Breast epithelium (tissue), 4 donors: ENCODE results near the gene SPATA6. TPM values are rescaled to one million over a fixed set of nuclear protein-coding genes. Genes with fewer than 3 reads are reported as not detected.
"Not testable (repeated sequence)": the region's sequence is repeated elsewhere in the genome, so short reads cannot be mapped to it uniquely, and the experiment has no call there.

ENCODE experiments used
- DNase-seq, 2 donors: peaks; one replicate each; pipeline ENCODE4 v3.0.0-alpha.2; 2019; ENCODE audit warnings: low spot score in 2 of 2
- H3K27ac ChIP-seq, 2 donors: fragments of 200-600 bp; sonication (generic) in 1 of 2; one replicate each; pipeline ENCODE4 v1.5.1; 2016 to 2019; ENCODE audit warnings: mild to moderate bottlenecking in 1 of 2
- H3K27me3 ChIP-seq, 2 donors: fragments of 200-600 bp; sonication (generic) in 1 of 2; one replicate each; pipeline versions ENCODE4 v1.5.1 to v1.6.0; 2017 to 2019; ENCODE audit warnings: control low read depth in 1 of 2, mild to moderate bottlenecking in 1 of 2
- H3K36me3 ChIP-seq: fragments of 200-600 bp; one replicate; pipeline ENCODE4 v1.5.1; 2019
- H3K4me1 ChIP-seq, 2 donors: fragments of 200-600 bp; sonication (generic); one replicate each; pipeline ENCODE4 v1.5.1; 2016 to 2019; ENCODE audit warnings: control low read depth in 1 of 2
- H3K4me3 ChIP-seq, 3 donors: fragments of 200-600 bp; sonication (generic); 1 replicate in 2 of 3; 2 replicates in 1 of 3; pipeline ENCODE4 v1.5.1; 2016 to 2019; ENCODE audit warnings: mild to moderate bottlenecking in 3 of 3, moderate library complexity in 2 of 3
- H3K9me3 ChIP-seq, 2 donors: fragments of 200-600 bp; sonication (generic) in 1 of 2; one replicate each; pipeline ENCODE4 v1.5.1; 2016 to 2019; ENCODE audit warnings: control low read depth in 1 of 2
- CTCF ChIP-seq, 3 donors: fragments of 450-650 bp; IDR thresholded peaks; one replicate each; pipeline ENCODE4 v1.5.1; 2016 to 2017; ENCODE audit warnings: antibody characterized with exemption in 3 of 3, mild to moderate bottlenecking in 3 of 3, moderate library complexity in 3 of 3
- POLR2A ChIP-seq: fragments of 450-650 bp; IDR thresholded peaks from one replicate; pipeline ENCODE4 v1.6.1; 2016; ENCODE audit warnings: antibody characterized with exemption, mild to moderate bottlenecking, moderate library complexity
- POLR2AphosphoS5 ChIP-seq, 3 donors: sonication (generic); formaldehyde crosslinking; IDR thresholded peaks; one replicate each; pipeline ENCODE4 v1.6.1; 2017; ENCODE audit warnings: antibody characterized with exemption in 3 of 3
- intact Hi-C: fragments of 100-400 bp; cut with DNase I; formaldehyde crosslinking; loops from one replicate; pipeline ENCODE4 v1.15.1; 2023; ENCODE audit warnings: low total_unique reads
- total RNA-seq, 3 donors: library from RNA; depleted of rRNA; stranded (reverse); fragments of >200 nt; gene quantifications; one replicate each; pipeline ENCODE4 v1.1.0, GENCODE V29; 2016

Gene SPATA6
- total RNA-seq, 3 donors from 2014 or later: 25.6 to 43.3 (median 34.7) TPM

- H3K4me3 ChIP-seq: no peak overlapping the region
- no peak for TF ChIP-seq POLR2AphosphoS5 (IDR thresholded peaks at IDR 0.05)
- no peak for TF ChIP-seq CTCF (IDR thresholded peaks at IDR 0.05)
- no peak for TF ChIP-seq POLR2A
- intact Hi-C loops: no loop called here
These were observed 186.5 kb downstream of the SPATA6 start for GRCh38 chr1:48285525-48285924.

GRCh38 chr1:48284696-48285420 is 187.1 kb downstream of the SPATA6 start:
- intact Hi-C loops: not testable (repeated sequence)

More at GRCh38 chr1:48285525-48285924, 186.5 kb downstream of the SPATA6 start:
- Histone ChIP-seq H3K27me3 (no peaks in the 10 kb centered on the region), H3K36me3 (no peaks in the 10 kb centered on the region), H3K4me1 (no peaks in the 10 kb centered on the region), H3K27ac (no peak overlapping the region), H3K9me3 (peaks cover 5 to 7% of the 10 kb centered on the region in 2 donors)
- no peak for DNase-seq

GRCh38 chr1:48282329-48282728 is 189.7 kb downstream of the SPATA6 start:
- H3K4me1 ChIP-seq, intact Hi-C loops, H3K27me3 ChIP-seq, DNase-seq, H3K27ac ChIP-seq, H3K4me3 ChIP-seq, H3K9me3 ChIP-seq, H3K36me3 ChIP-seq: not testable (repeated sequence)

More at GRCh38 chr1:48284696-48285420, 187.1 kb downstream of the SPATA6 start:
- not testable (repeated sequence) for H3K27ac ChIP-seq, H3K4me1 ChIP-seq, H3K27me3 ChIP-seq, H3K4me3 ChIP-seq, H3K36me3 ChIP-seq, DNase-seq, H3K9me3 ChIP-seq

GRCh38 chr1:48277437-48277836 is 194.6 kb downstream of the SPATA6 start:
- H3K4me1 ChIP-seq, H3K27ac ChIP-seq, H3K4me3 ChIP-seq, H3K36me3 ChIP-seq, H3K27me3 ChIP-seq, intact Hi-C loops, DNase-seq, H3K9me3 ChIP-seq: not testable (repeated sequence)

GRCh38 chr1:48266576-48266975 is 205.4 kb downstream of the SPATA6 start:
- no peaks in the 10 kb centered on the region for H3K9me3 ChIP-seq
- intact Hi-C loops: loop anchor here (10.0 kb wide), 1 partner anchor 58 kb away; no protein-coding TSS in a partner anchor
- no peaks in the 10 kb centered on the region for H3K36me3 ChIP-seq
- no peak for DNase-seq
- H3K27ac ChIP-seq: no peak overlapping the region
- H3K4me1 ChIP-seq: no peaks in the 10 kb centered on the region
- no peaks in the 10 kb centered on the region for H3K27me3 ChIP-seq
- H3K4me3 ChIP-seq: no peak overlapping the region
- TF ChIP-seq POLR2A: no peak
- TF ChIP-seq CTCF (IDR thresholded peaks at IDR 0.05): no peak
- TF ChIP-seq POLR2AphosphoS5 (IDR thresholded peaks at IDR 0.05): no peak

GRCh38 chr1:48263041-48263440 is 209.0 kb downstream of the SPATA6 start:
- intact Hi-C loops: loop anchor here (10.0 kb wide), 1 partner anchor 62 kb away; no protein-coding TSS in a partner anchor
- Histone ChIP-seq H3K36me3 (no peaks in the 10 kb centered on the region), H3K27ac (no peak overlapping the region), H3K27me3 (no peaks in the 10 kb centered on the region), H3K9me3 (no peaks in the 10 kb centered on the region), H3K4me3 (no peak overlapping the region), H3K4me1 (no peaks in the 10 kb centered on the region)
- no peak for DNase-seq
- TF ChIP-seq POLR2A: no peak
- TF ChIP-seq POLR2AphosphoS5 (IDR thresholded peaks at IDR 0.05): no peak
- no peak for TF ChIP-seq CTCF (IDR thresholded peaks at IDR 0.05)
